Activated CD4-positive, alpha-beta memory T cell treated with anti-CD3 and anti-CD28 coated beads, Interleukin-2, amount 10 ng/mL, durations not matched to agents 7 days and 5 days (primary cell): Measurements from ENCODE around the gene PCNP. TPM values are rescaled to one million over a fixed set of nuclear protein-coding genes. Genes with fewer than 3 reads are reported as not detected.
"Not testable (repeated sequence)": the region's sequence is repeated elsewhere in the genome, so short reads cannot be mapped to it uniquely, and the experiment has no call there.

ENCODE experiments used
- CTCF ChIA-PET: fragments of 350-600 bp; sonication (Branson Sonifier 250); formaldehyde crosslinking; loops from one replicate; lab custom pipeline; 2021; ENCODE audit warnings: antibody characterized with exemption, inconsistent platforms; lab: Charles Lee
- POLR2A ChIA-PET: fragments of 350-600 bp; sonication (Branson Sonifier 250); formaldehyde crosslinking; loops from one replicate; lab custom pipeline; 2021; ENCODE audit warnings: antibody characterized with exemption; lab: Charles Lee
- DNase-seq: peaks from one replicate; pipeline ENCODE4 v3.0.0-alpha.2; 2020
- H3K27ac Mint-ChIP-seq: one replicate; pipeline ENCODE4 v1.8.0; 2021; ENCODE audit warnings: mild to moderate bottlenecking, mixed read lengths
- H3K27me3 Mint-ChIP-seq: one replicate; pipeline ENCODE4 v1.8.0; 2021; ENCODE audit warnings: mixed read lengths
- H3K36me3 Mint-ChIP-seq: one replicate; pipeline ENCODE4 v1.8.0; 2021; ENCODE audit warnings: low read depth, mixed read lengths
- H3K4me1 Mint-ChIP-seq: one replicate; pipeline ENCODE4 v1.8.0; 2021; ENCODE audit warnings: mixed read lengths
- H3K4me3 Mint-ChIP-seq: one replicate; pipeline ENCODE4 v1.8.0; 2021; ENCODE audit warnings: mild to moderate bottlenecking, mixed read lengths
- H3K9me3 Mint-ChIP-seq: one replicate; pipeline ENCODE4 v1.8.0; 2021; ENCODE audit warnings: mixed read lengths
- total RNA-seq, 2 experiments: library from RNA; stranded (reverse); gene quantifications; one replicate each; pipeline ENCODE4 v1.2.3, GENCODE V29; 2021

The PCNP gene
- total RNA-seq, 2 experiments from 2014 or later, result 163 to 172 TPM

GRCh38 chr3:101542957-101543356, 31.0 kb upstream of the PCNP start:
- no peaks in the 10 kb centered on the region for H3K36me3 Mint-ChIP-seq
- H3K4me3 Mint-ChIP-seq, result no peak overlapping the region
- POLR2A ChIA-PET, result interaction anchor here (0.9 to 2.7 kb wide), 8 partner anchors 19 to 42 kb away, joined by 3 to 26 read pairs (median 6); partner anchors contain the start of genes PCNP, SENP7 and TRMT10C
- H3K4me1 Mint-ChIP-seq, result peaks cover 28% of the 10 kb centered on the region
- no peaks in the 10 kb centered on the region for H3K9me3 Mint-ChIP-seq
- H3K27me3 Mint-ChIP-seq, result peaks cover 4% of the 10 kb centered on the region
- peak overlapping the region; percentile 75 for H3K27ac Mint-ChIP-seq
- DNase-seq, result no peak
- CTCF ChIA-PET, result interaction anchor here (0.7 to 1.2 kb wide), 3 partner anchors 18 to 143 kb away, joined by 3 to 4 read pairs (median 3); partner anchors contain the start of gene TRMT10C

GRCh38 chr3:101544161-101544850, 29.7 kb upstream of the PCNP start:
- peaks cover 32% of the 10 kb centered on the region for H3K4me1 Mint-ChIP-seq
- CTCF ChIA-PET, result interaction anchor here (0.9 to 1.2 kb wide), 2 partner anchors 11 to 25 kb away, joined by 3 read pairs; no protein-coding TSS in a partner anchor
- DNase-seq, result no peak
- POLR2A ChIA-PET, result interaction anchor here (1.2 to 2.7 kb wide), 7 partner anchors 15 to 32 kb away, joined by 3 to 26 read pairs (median 7); partner anchors contain the start of genes PCNP, SENP7 and TRMT10C
- no peaks in the 10 kb centered on the region for H3K9me3 Mint-ChIP-seq
- H3K27me3 Mint-ChIP-seq, result no peaks in the 10 kb centered on the region
- H3K4me3 Mint-ChIP-seq, result no peak overlapping the region
- no peak overlapping the region for H3K27ac Mint-ChIP-seq
- no peaks in the 10 kb centered on the region for H3K36me3 Mint-ChIP-seq

- DNase-seq, result no peak
- peaks cover 4% of the 10 kb centered on the region for H3K9me3 Mint-ChIP-seq
- H3K27ac Mint-ChIP-seq, result no peak overlapping the region
- CTCF ChIA-PET, result no interaction called here
- H3K4me3 Mint-ChIP-seq, result no peak overlapping the region
- POLR2A ChIA-PET, result interaction anchor here (1.0 to 1.9 kb wide), 2 partner anchors 13 to 25 kb away, joined by 3 to 8 read pairs; partner anchors contain the start of gene TRMT10C
- no peaks in the 10 kb centered on the region for H3K27me3 Mint-ChIP-seq
- peaks cover 15% of the 10 kb centered on the region for H3K4me1 Mint-ChIP-seq
- no peaks in the 10 kb centered on the region for H3K36me3 Mint-ChIP-seq
Observed at GRCh38 chr3:101548527-101549105, 25.4 kb upstream of the PCNP start.

- no peaks in the 10 kb centered on the region for H3K36me3 Mint-ChIP-seq
- peaks cover 4% of the 10 kb centered on the region for H3K9me3 Mint-ChIP-seq
- no peak for DNase-seq
- CTCF ChIA-PET, result no interaction called here
- no peak overlapping the region for H3K4me3 Mint-ChIP-seq
- POLR2A ChIA-PET, result interaction anchor here (1.0 to 1.9 kb wide), 2 partner anchors 12 to 24 kb away, joined by 3 to 8 read pairs; partner anchors contain the start of gene TRMT10C
- no peak overlapping the region for H3K27ac Mint-ChIP-seq
- no peaks in the 10 kb centered on the region for H3K27me3 Mint-ChIP-seq
- H3K4me1 Mint-ChIP-seq, result peaks cover 8% of the 10 kb centered on the region
Observed at GRCh38 chr3:101549473-101549872, 24.5 kb upstream of the PCNP start.

- H3K27me3 Mint-ChIP-seq, H3K36me3 Mint-ChIP-seq, H3K4me1 Mint-ChIP-seq, CTCF ChIA-PET, POLR2A ChIA-PET, DNase-seq, H3K4me3 Mint-ChIP-seq, H3K27ac Mint-ChIP-seq, H3K9me3 Mint-ChIP-seq: not testable (repeated sequence)
Observed at GRCh38 chr3:101551359-101552081, 22.5 kb upstream of the PCNP start.

- DNase-seq, H3K4me1 Mint-ChIP-seq, H3K36me3 Mint-ChIP-seq, H3K27me3 Mint-ChIP-seq, CTCF ChIA-PET, H3K9me3 Mint-ChIP-seq, H3K4me3 Mint-ChIP-seq, H3K27ac Mint-ChIP-seq: not testable (repeated sequence)
- POLR2A ChIA-PET, result interaction anchor here (0.9 to 1.0 kb wide), 2 partner anchors 8 to 19 kb away, joined by 3 to 4 read pairs; partner anchors contain the start of gene TRMT10C
Observed at GRCh38 chr3:101553381-101553780, 20.6 kb upstream of the PCNP start.

GRCh38 chr3:101556064-101556463, 17.9 kb upstream of the PCNP start:
- DNase-seq, result no peak
- peaks cover 4% of the 10 kb centered on the region for H3K9me3 Mint-ChIP-seq
- POLR2A ChIA-PET, result interaction anchor here (1.3 to 1.4 kb wide), 2 partner anchors 18 to 130 kb away, joined by 3 to 6 read pairs; partner anchors contain the start of gene PCNP
- H3K4me1 Mint-ChIP-seq, result peaks cover 8% of the 10 kb centered on the region
- CTCF ChIA-PET, result interaction anchor here (1.1 kb wide), 1 partner anchor 12 kb away, joined by 3 read pairs; no protein-coding TSS in a partner anchor
- H3K4me3 Mint-ChIP-seq, result no peak overlapping the region
- peaks cover 7% of the 10 kb centered on the region for H3K27me3 Mint-ChIP-seq
- H3K36me3 Mint-ChIP-seq, result no peaks in the 10 kb centered on the region
- H3K27ac Mint-ChIP-seq, result no peak overlapping the region

- POLR2A ChIA-PET, result interaction anchor here (0.7 to 5.1 kb wide), 18 partner anchors 9 to 187 kb away, joined by 3 to 73 read pairs (median 6); partner anchors contain the start of genes PCNP, RPL24, SENP7 and ZBTB11
- CTCF ChIA-PET, result interaction anchor here (0.5 to 5.1 kb wide), 6 partner anchors 12 to 742 kb away, joined by 3 to 47 read pairs (median 4); partner anchors contain the start of gene PCNP
- Mint-ChIP-seq H3K27ac (peak within 1 kb of the TSS; percentile 93), H3K4me3 (peak within 1 kb of the TSS; percentile 98), H3K4me1 (peaks cover 37% of the 10 kb centered on the region), H3K27me3 (peaks cover under 1% of the 10 kb centered on the region), H3K36me3 (peaks cover 35% of the 10 kb centered on the region), H3K9me3 (no peaks in the 10 kb centered on the region)
- peak; percentile 95 for DNase-seq
Observed at GRCh38 chr3:101561630-101562328, 12.2 kb upstream of the PCNP start, which contains the start of gene TRMT10C. TSS of gene TRMT10C (plus strand) at chr3:101561868. CDS start at chr3:101564782, 2,914 bp downstream.

GRCh38 chr3:101567528-101568317, 6.3 kb upstream of the PCNP start:
- POLR2A ChIA-PET, result no interaction called here
- peak; percentile 34 for DNase-seq
- peak overlapping the region; percentile 69 for H3K27ac Mint-ChIP-seq
- no peak overlapping the region for H3K4me3 Mint-ChIP-seq
- H3K27me3 Mint-ChIP-seq, result no peaks in the 10 kb centered on the region
- peaks cover 64% of the 10 kb centered on the region for H3K4me1 Mint-ChIP-seq
- H3K36me3 Mint-ChIP-seq, result peaks cover 42% of the 10 kb centered on the region
- CTCF ChIA-PET, result no interaction called here
- no peaks in the 10 kb centered on the region for H3K9me3 Mint-ChIP-seq

- H3K9me3 Mint-ChIP-seq, result no peaks in the 10 kb centered on the region
- H3K27ac Mint-ChIP-seq, result peak overlapping the region; percentile 11
- no peak overlapping the region for H3K4me3 Mint-ChIP-seq
- peaks cover 21% of the 10 kb centered on the region for H3K36me3 Mint-ChIP-seq
- H3K27me3 Mint-ChIP-seq, result no peaks in the 10 kb centered on the region
- ChIA-PET POLR2A (interaction anchor here (1.3 to 1.7 kb wide), 3 partner anchors 10 to 113 kb away, joined by 4 to 6 read pairs (median 4); partner anchors contain the start of gene TRMT10C), CTCF (no interaction called here)
- DNase-seq, result no peak
- peaks cover 58% of the 10 kb centered on the region for H3K4me1 Mint-ChIP-seq
Observed at GRCh38 chr3:101571028-101571895, 2.7 kb upstream of the PCNP start.
